H1 (cell line): Measurements from ENCODE around the gene MT1B. TPM values are rescaled to one million over a fixed set of nuclear protein-coding genes. Genes with fewer than 3 reads are reported as not detected.

Source experiments
- ASH2L ChIP-seq: fragments of 200-600, 300-600 bp; sonication (generic); IDR thresholded peaks from one replicate; pipeline ENCODE4 v1.7.1; 2017; ENCODE audit warnings: low read length
- BCL11A ChIP-seq, 2 experiments: IDR thresholded peaks; one replicate each; pipeline ENCODE4 v1.6.1; 2011; ENCODE audit warnings: low read depth in 2 of 2, low read length in 2 of 2, mild to moderate bottlenecking in 2 of 2
- CHD2 ChIP-seq: IDR thresholded peaks from 2 replicates; pipeline ENCODE4 v1.6.1; 2012; ENCODE audit warnings: low read length, improper control_type of control experiment
- CTCF ChIP-seq, 3 experiments: IDR thresholded peaks; 1 replicate in 2 of 3; 2 replicates in 1 of 3; pipeline versions ENCODE4 v1.5.1 to v1.6.1; 2011; ENCODE audit warnings: low read length in 3 of 3, mild to moderate bottlenecking in 3 of 3, inconsistent platforms in 2 of 3, low read depth in 1 of 3, moderate library complexity in 1 of 3; ENCODE audit not compliant: insufficient read depth in 1 of 3; ENCODE audit errors: control extremely low read depth in 1 of 3
- EZH2 ChIP-seq: fragments of 200-600 bp; sonication (generic); IDR thresholded peaks from 2 replicates; pipeline ENCODE4 v1.7.1; 2012; ENCODE audit warnings: low read depth, mild to moderate bottlenecking, moderate library complexity, low read length, inconsistent platforms; ENCODE audit not compliant: severe bottlenecking
- FOSL1 ChIP-seq: IDR thresholded peaks from 2 replicates; pipeline ENCODE4 v1.6.1; 2011; ENCODE audit warnings: mild to moderate bottlenecking, low read depth, low read length, moderate library complexity; ENCODE audit not compliant: insufficient read depth
- GABPA ChIP-seq: IDR thresholded peaks from 2 replicates; pipeline ENCODE4 v1.6.1; 2011; ENCODE audit warnings: mild to moderate bottlenecking, low read length, moderate library complexity, borderline replicate concordance; ENCODE audit not compliant: insufficient read depth
- JUN ChIP-seq: IDR thresholded peaks from 2 replicates; pipeline ENCODE4 v1.6.1; 2011; ENCODE audit warnings: low read depth, mild to moderate bottlenecking, improper control_type of control experiment, low read length
- KDM4A ChIP-seq: IDR thresholded peaks from one replicate; pipeline ENCODE4 v1.7.1; 2012; ENCODE audit warnings: low read depth, mild to moderate bottlenecking, moderate library complexity, low read length, inconsistent platforms; ENCODE audit not compliant: severe bottlenecking
- NRF1 ChIP-seq: IDR thresholded peaks from 2 replicates; pipeline ENCODE4 v1.6.1; 2011; ENCODE audit warnings: mild to moderate bottlenecking, low read depth, low read length, improper control_type of control experiment
- RAD21 ChIP-seq, 2 experiments: IDR thresholded peaks in 1 of 2; conservative IDR thresholded peaks in 1 of 2; 2 replicates each; pipeline ENCODE4 v1.6.1; 2011; ENCODE audit warnings: low read depth in 2 of 2, low read length in 2 of 2, improper control_type of control experiment in 1 of 2, inconsistent platforms in 1 of 2, mild to moderate bottlenecking in 1 of 2, moderate library complexity in 1 of 2
- SAP30 ChIP-seq: fragments of 300-600 bp; sonication (generic); IDR thresholded peaks from 2 replicates; pipeline ENCODE4 v1.7.1; 2012; ENCODE audit warnings: low read length, moderate library complexity, mild to moderate bottlenecking, inconsistent platforms; ENCODE audit not compliant: insufficient read depth, insufficient replicate concordance
- SP4 ChIP-seq: IDR thresholded peaks from 2 replicates; pipeline ENCODE4 v1.6.1; 2012; ENCODE audit warnings: low read length, inconsistent platforms
- SRF ChIP-seq: IDR thresholded peaks from 2 replicates; pipeline ENCODE4 v1.6.1; 2011; ENCODE audit warnings: mild to moderate bottlenecking, low read depth, low read length, moderate library complexity
- SUZ12 ChIP-seq: fragments of 200-600 bp; sonication (generic); IDR thresholded peaks from 2 replicates; pipeline ENCODE4 v1.6.1; 2012; ENCODE audit warnings: mild to moderate bottlenecking, inconsistent platforms, low read length, moderate library complexity, mixed read lengths
- TCF12 ChIP-seq: IDR thresholded peaks from 2 replicates; pipeline ENCODE4 v1.6.1; 2011; ENCODE audit warnings: low read depth, mild to moderate bottlenecking, low read length
- USF2 ChIP-seq: IDR thresholded peaks from 2 replicates; pipeline ENCODE4 v1.6.1; 2011; ENCODE audit warnings: low read length, improper control_type of control experiment
- YY1 ChIP-seq: IDR thresholded peaks from 2 replicates; pipeline ENCODE4 v1.6.1; 2011; ENCODE audit warnings: low read depth, mild to moderate bottlenecking, low read length
- polyA plus RNA-seq, 7 experiments: library from polyadenylated mRNA; depleted of rRNA in 3 of 7; stranded (reverse) in 5 of 7; unstranded in 2 of 7; fragments of >200 nt in 5 of 7; fragments of 200-250 nt in 2 of 7; gene quantifications; 1 replicate in 5 of 7; 2 replicates in 1 of 7; 4 replicates in 1 of 7; pipeline versions ENCODE4 v1.2.1 to v1.2.3, GENCODE V29; 2011 to 2013; ENCODE audit warnings: missing spikeins in 2 of 7, mixed read lengths in 2 of 7
- total RNA-seq: library from RNA; stranded (reverse); fragmentation: NEBNext Ultra II Directional; extraction: Animal tissue kit (Norgen Biotek cat#: 25700); gene quantifications from 2 replicates; pipeline ENCODE4 v1.2.1, GENCODE V29; 2021

MT1B gene
- total and polyA plus RNA-seq, 2 of the 8 experiments (the other 6 are each of a cell fraction or from before 2014, with no cell fraction given), result not detected

- no peak for TF ChIP-seq SAP30
- TF ChIP-seq KDM4A, result peak; percentile 79
- no peak for TF ChIP-seq TCF12
- no peak for TF ChIP-seq USF2
- TF ChIP-seq CHD2, result no peak
- TF ChIP-seq BCL11A (IDR thresholded peaks at IDR 0.05; ENCODE audit: low read depth in 2 of 2, low read length in 2 of 2), result no peak
- no peak for TF ChIP-seq JUN
- TF ChIP-seq SUZ12, result peak; percentile 91
- peak; percentile 96 for TF ChIP-seq EZH2
- no peak for TF ChIP-seq NRF1
- TF ChIP-seq YY1, result no peak
- peak; percentile 60; the same call in 1 of the 2 replicates for TF ChIP-seq GABPA
- TF ChIP-seq CTCF (IDR thresholded peaks at IDR 0.05; ENCODE audit: control extremely low read depth in 1 of 3, insufficient read depth in 1 of 3, low read depth in 1 of 3, low read length in 3 of 3), result no peak
- TF ChIP-seq ASH2L, result peak; percentile 23
- no peak for TF ChIP-seq FOSL1
- TF ChIP-seq SRF, result no peak
- TF ChIP-seq SP4, result no peak
- no peak for TF ChIP-seq RAD21 (IDR thresholded peaks at IDR 0.05 in 1 of 2, conservative IDR thresholded peaks at IDR 0.05 in 1 of 2; ENCODE audit: low read depth in 2 of 2, low read length in 2 of 2)
Measured at GRCh38 chr16:56617212-56618085, 34.2 kb upstream of the MT1B start (continued).
